K562 (cell line): Measurements from ENCODE around the gene XIRP1. TPM values are rescaled to one million over a fixed set of nuclear protein-coding genes. Genes with fewer than 3 reads are reported as not detected.

Experiments
- ATAC-seq: fragments of 200-7000 bp; cut with Tn5 transposase; 3 replicates; pipeline ENCODE4 v1.9.1; 2020; ENCODE audit warnings: moderate library complexity
- BruUV-seq: library from RNA; stranded (reverse); fragments of 400-500 nt; replicated peaks from 2 replicates; lab custom pipeline; 2021; lab: Mats Ljungman, UMichigan
- CTCF ChIA-PET: fragments of 300-600 bp; formaldehyde crosslinking; extraction: SDS; loops from one replicate; lab custom pipeline; 2021; ENCODE audit warnings: low intra/inter-chr PET ratio; lab: Yijun Ruan, JAX
- POLR2A ChIA-PET: fragments of 300-600, 350-650 bp; sonication (Branson Sonifier 250); formaldehyde crosslinking; extraction: SDS; loops from one replicate; lab custom pipeline; 2021; ENCODE audit warnings: antibody characterized with exemption, inconsistent platforms; lab: Yijun Ruan, JAX
- DNase-seq, 4 experiments: peaks; one replicate each; pipeline versions ENCODE4 v3.0.0 to v3.0.0-alpha.2; 2011 to 2018; ENCODE audit warnings: low spot score in 3 of 4, mixed read lengths in 3 of 4; ENCODE audit errors: extremely low read depth in 1 of 4
- FAIRE-seq: peaks from 2 replicates; lab custom pipeline; 2011; peaks lifted over from hg19 to GRCh38; lab: Jason Lieb, UNC
- H2AFZ ChIP-seq: 2 replicates; pipeline ENCODE4 v1.6.0; 2011; ENCODE audit warnings: low read depth, low read length, control low read depth, inconsistent platforms
- H3K27ac ChIP-seq: fragments of 200-600 bp; 3 replicates; pipeline ENCODE4 v1.8.0; 2011; ENCODE audit warnings: low read depth, mild to moderate bottlenecking, control low read depth, inconsistent platforms, low read length, moderate library complexity, mixed read lengths; ENCODE audit errors: extremely low read depth
- H3K27me3 ChIP-seq, 2 experiments: fragments of 300-600 bp in 1 of 2; 2 replicates in 1 of 2; 3 replicates in 1 of 2; pipeline versions ENCODE4 v1.6.0 to v1.8.0; 2011; ENCODE audit warnings: inconsistent platforms in 2 of 2, low read length in 2 of 2, mild to moderate bottlenecking in 1 of 2, mixed read lengths in 1 of 2, moderate library complexity in 1 of 2; ENCODE audit not compliant: control insufficient read depth in 2 of 2, insufficient read depth in 2 of 2
- H3K36me3 ChIP-seq: fragments of 300-600 bp; 3 replicates; pipeline ENCODE4 v1.8.0; 2011; ENCODE audit warnings: mild to moderate bottlenecking, low read length, inconsistent platforms; ENCODE audit not compliant: control insufficient read depth, insufficient read depth
- H3K4me1 ChIP-seq, 2 experiments: fragments of 200-600 bp in 1 of 2; replicated peaks in 1 of 2; 2 replicates in 1 of 2; 3 replicates in 1 of 2; pipeline versions ENCODE4 v1.5.1 to v1.8.0; 2011; ENCODE audit warnings: inconsistent platforms in 2 of 2, low read length in 2 of 2, mild to moderate bottlenecking in 1 of 2, mixed read lengths in 1 of 2, moderate library complexity in 1 of 2; ENCODE audit not compliant: control insufficient read depth in 2 of 2, insufficient read depth in 2 of 2
- H3K4me2 ChIP-seq: 2 replicates; pipeline ENCODE4 v1.6.1; 2011; ENCODE audit warnings: low read length, control low read depth, inconsistent platforms, mixed read lengths; ENCODE audit not compliant: insufficient read depth
- H3K4me3 ChIP-seq: fragments of 200-600 bp; sonication (generic), shearing (Covaris generic); 2 replicates; pipeline ENCODE4 v1.5.1; 2016; ENCODE audit warnings: control low read depth, inconsistent platforms
- H3K79me2 ChIP-seq: fragments of 200-600 bp; 3 replicates; pipeline ENCODE4 v1.8.0; 2011; ENCODE audit warnings: low read length, inconsistent platforms; ENCODE audit not compliant: control insufficient read depth, insufficient read depth
- H3K9ac ChIP-seq, 2 experiments: 2 replicates each; pipeline versions ENCODE4 v1.6.0 to v1.6.1; 2011; ENCODE audit warnings: low read depth in 2 of 2, low read length in 2 of 2, control low read depth in 1 of 2, inconsistent platforms in 1 of 2, mild to moderate bottlenecking in 1 of 2, mixed read lengths in 1 of 2; ENCODE audit not compliant: insufficient read depth in 1 of 2
- H3K9me1 ChIP-seq: one replicate; pipeline ENCODE4 v1.6.0; 2011; ENCODE audit warnings: inconsistent platforms, mild to moderate bottlenecking, low read length, moderate library complexity; ENCODE audit not compliant: control insufficient read depth, insufficient read depth
- H3K9me3 ChIP-seq: replicated peaks from 2 replicates; pipeline ENCODE4 v1.5.1; 2011; ENCODE audit warnings: low read depth, low read length, inconsistent platforms; ENCODE audit not compliant: control insufficient read depth, insufficient read depth
- H4K20me1 ChIP-seq: replicated peaks from 2 replicates; pipeline ENCODE4 v1.6.1; 2011; ENCODE audit warnings: low read length, inconsistent platforms, mixed read lengths; ENCODE audit not compliant: control insufficient read depth, insufficient read depth
- CBX5 ChIP-seq: IDR thresholded peaks from 2 replicates; pipeline ENCODE4 v1.6.1; 2014; ENCODE audit warnings: low read depth, borderline replicate concordance
- ELF1 ChIP-seq: fragments of 200-800 bp; sonication (Bioruptor generic); IDR thresholded peaks from 2 replicates; pipeline ENCODE4 v1.6.1; 2016; ENCODE audit warnings: missing genetic modification characterization, missing compliant biosample characterization
- ESRRB ChIP-seq: fragments of 250-450 bp; sonication (Bioruptor Pico); IDR thresholded peaks from 2 replicates; pipeline ENCODE4 v1.5.0; 2020; ENCODE audit warnings: mild to moderate bottlenecking, moderate library complexity, borderline replicate concordance
- FIP1L1 ChIP-seq: fragments of 200-400 bp; formaldehyde crosslinking; IDR thresholded peaks from 2 replicates; pipeline ENCODE4 v1.6.1; 2018; ENCODE audit warnings: mild to moderate bottlenecking, low read depth, low read length; ENCODE audit not compliant: poor library complexity, severe bottlenecking
- FOXP1 ChIP-seq: sonication (generic); formaldehyde crosslinking; IDR thresholded peaks from 2 replicates; pipeline ENCODE4 v1.8.0; 2022; ENCODE audit warnings: mild to moderate bottlenecking, missing genetic modification reagents
- PRDM10 ChIP-seq: fragments of 450-650 bp; IDR thresholded peaks from 2 replicates; pipeline ENCODE4 v1.6.1; 2018; ENCODE audit not compliant: partially characterized antibody
- RBM39 ChIP-seq: fragments of 200-400 bp; formaldehyde crosslinking; optimal IDR thresholded peaks from 2 replicates; pipeline ENCODE3; 2018; ENCODE audit warnings: low read depth, low read length
- SIN3B ChIP-seq: fragments of 450-650 bp; IDR thresholded peaks from 2 replicates; pipeline ENCODE4 v1.6.1; 2017; ENCODE audit warnings: low read depth, mild to moderate bottlenecking, moderate library complexity
- SLC30A9 ChIP-seq: fragments of 250-450 bp; sonication (Bioruptor Pico); IDR thresholded peaks from 2 replicates; pipeline ENCODE4 v1.8.0; 2022; ENCODE audit warnings: mild to moderate bottlenecking, moderate library complexity
- SMC3 ChIP-seq: conservative IDR thresholded peaks from 2 replicates; pipeline ENCODE4 v1.6.1; 2011; ENCODE audit warnings: low read depth, low read length, improper control_type of control experiment; ENCODE audit not compliant: insufficient read depth
- SUPT5H ChIP-seq: fragments of 450-650 bp; IDR thresholded peaks from 2 replicates; pipeline ENCODE4 v1.6.1; 2016
- ZC3H11A ChIP-seq: IDR thresholded peaks from 2 replicates; pipeline ENCODE4 v1.6.1; 2012; ENCODE audit warnings: low read depth, low read length, improper control_type of control experiment
- ZNF347 ChIP-seq: fragments of 450-650 bp; formaldehyde crosslinking; IDR thresholded peaks from 2 replicates; pipeline ENCODE4 v1.4.0; 2020; ENCODE audit warnings: low read depth, mild to moderate bottlenecking, moderate library complexity
- ZNF586 ChIP-seq: fragments of 450-650 bp; formaldehyde crosslinking; conservative IDR thresholded peaks from 2 replicates; pipeline ENCODE4 v1.4.0; 2020; ENCODE audit warnings: mild to moderate bottlenecking, moderate library complexity
- ZSCAN32 ChIP-seq: fragments of 450-650 bp; formaldehyde crosslinking; IDR thresholded peaks from 2 replicates; pipeline ENCODE4 v1.4.0; 2020; ENCODE audit warnings: mild to moderate bottlenecking, moderate library complexity
- WGBS: fragments of 100-300 bp; shearing (Covaris generic); methylation state at CpG from one replicate; pipeline ENCODE4 v1.1.6; 2016; ENCODE audit warnings: low coverage, mixed read lengths; ENCODE audit not compliant: insufficient coverage; ENCODE audit errors: missing lambda C conversion rate; 5-methylcytosine and 5-hydroxymethylcytosine counted together
- in situ Hi-C: fragments of 300-500 bp; cut with MboI; formaldehyde crosslinking; loops from 4 replicates; pipeline ENCODE4 v1.15.0; 2018; ENCODE audit warnings: inconsistent platforms, mixed read lengths
- intact Hi-C: fragments of 100-400 bp; cut with micrococcal nuclease; formaldehyde crosslinking; loops from 2 replicates; pipeline ENCODE4 v1.14.2; 2022
- polyA plus RNA-seq, 8 experiments: library from polyadenylated mRNA; depleted of rRNA in 4 of 8; stranded (reverse) in 5 of 8; unstranded in 3 of 8; fragments of >200 nt; fragmentation: Nextera tagmentation in 2 of 8; fragmentation: Illumina TruSeq in 1 of 8; extraction: Ambion mirVana in 2 of 8; extraction: Trizol in 1 of 8; gene quantifications; 2 replicates each; pipeline versions ENCODE4 v1.2.1 to v1.2.3, GENCODE V29; 2011 to 2014; ENCODE audit warnings: inconsistent platforms in 1 of 8, missing spikeins in 1 of 8
- total RNA-seq, 7 experiments: library from RNA; depleted of rRNA in 6 of 7; stranded (reverse); fragments of >200 nt in 6 of 7; fragmentation: Illumina TruSeq in 2 of 7; extraction: Trizol in 2 of 7; gene quantifications; 2 replicates each; pipeline versions ENCODE4 v1.2.1 to v1.2.3, GENCODE V29; 2011 to 2021; ENCODE audit warnings: low replicate concordance in 1 of 7
- TF ChIP-seq, protein P1 (sequence below): sonication (generic); formaldehyde crosslinking; IDR thresholded peaks from 2 replicates; pipeline ENCODE4 v1.9.0; 2022; ENCODE audit warnings: mild to moderate bottlenecking, missing genetic modification reagents

XIRP1 gene
- total and polyA plus RNA-seq, 9 of the 15 experiments (the other 6 are each of a cell fraction or from before 2014, with no cell fraction given): 0.03 to 0.27 (median 0.08) TPM; not detected in 3

GRCh38 chr3:39221141-39221530, 28.7 kb upstream of the XIRP1 start:
- DNase-seq: no peak
- ChIA-PET POLR2A (no interaction called here), CTCF (no interaction called here)

GRCh38 chr3:39220407-39221140, 28.2 kb upstream of the XIRP1 start:
- Histone ChIP-seq H3K36me3 (no peaks in the 10 kb centered on the region), H3K4me2 (no peak overlapping the region), H3K9ac (no peak overlapping the region), H3K27ac (no peak overlapping the region), H3K4me3 (no peak overlapping the region), H3K9me3 (no peaks in the 10 kb centered on the region), H2AFZ (no peak overlapping the region), H3K79me2 (no peaks in the 10 kb centered on the region), H3K4me1 (no peaks in the 10 kb centered on the region), H3K9me1 (no peaks in the 10 kb centered on the region), H3K27me3 (peaks cover 12 to 23% of the 10 kb centered on the region in 2 experiments; a peak in 4 of 5 replicates), H4K20me1 (no peaks in the 10 kb centered on the region)
- WGBS: 2% methylated on average over 6 of the region's 6 CpGs
- intact Hi-C loops: no loop called here
- DNase-seq (no peak), FAIRE-seq (no peak), ATAC-seq (peak; percentile 62)
- POLR2A ChIA-PET: interaction anchor here (1.2 to 1.3 kb wide), 2 partner anchors 16 to 62 kb away, joined by 3 read pairs; no protein-coding TSS in a partner anchor
- in situ Hi-C loops: no loop called here
- CTCF ChIA-PET: no interaction called here
- BruUV-seq: no TSS peak
- TF ChIP-seq FOXP1 (CRISPR knock-in tag) (no peak), ZNF347 (CRISPR knock-in tag) (no peak), FIP1L1 (no peak), ZNF586 (no peak), PRDM10 (peak; percentile 60), ZSCAN32 (peak; percentile 76)
- TF ChIP-seq, protein P1, sequence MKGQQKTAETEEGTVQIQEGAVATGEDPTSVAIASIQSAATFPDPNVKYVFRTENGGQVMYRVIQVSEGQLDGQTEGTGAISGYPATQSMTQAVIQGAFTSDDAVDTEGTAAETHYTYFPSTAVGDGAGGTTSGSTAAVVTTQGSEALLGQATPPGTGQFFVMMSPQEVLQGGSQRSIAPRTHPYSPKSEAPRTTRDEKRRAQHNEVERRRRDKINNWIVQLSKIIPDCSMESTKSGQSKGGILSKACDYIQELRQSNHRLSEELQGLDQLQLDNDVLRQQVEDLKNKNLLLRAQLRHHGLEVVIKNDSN (CRISPR knock-in tag): no peak

More at GRCh38 chr3:39221141-39221530, 28.7 kb upstream of the XIRP1 start:
- H3K9me3 ChIP-seq: no peaks in the 10 kb centered on the region
- no peaks in the 10 kb centered on the region for H4K20me1 ChIP-seq
- no peak for ATAC-seq
- H3K27me3 ChIP-seq: peaks cover 10 to 23% of the 10 kb centered on the region in 2 experiments
- intact Hi-C loops (no loop called here), in situ Hi-C loops (no loop called here)
- no peaks in the 10 kb centered on the region for H3K36me3 ChIP-seq
- no peak overlapping the region for H3K27ac ChIP-seq
- no peaks in the 10 kb centered on the region for H3K79me2 ChIP-seq
- no peak overlapping the region for H3K9ac ChIP-seq
- no peak for TF ChIP-seq SUPT5H
- no peak for TF ChIP-seq ZC3H11A
- TF ChIP-seq SMC3: no peak
- no peak for TF ChIP-seq ESRRB (CRISPR knock-in tag)
- TF ChIP-seq ELF1 (tag): no peak
- TF ChIP-seq SIN3B: no peak
- no peak for TF ChIP-seq CBX5
- no peak for TF ChIP-seq RBM39
- no peak for TF ChIP-seq SLC30A9
- no peaks in the 10 kb centered on the region for H3K4me1 ChIP-seq
- BruUV-seq: no TSS peak
- H3K4me3 ChIP-seq: no peak overlapping the region
- no peaks in the 10 kb centered on the region for H3K9me1 ChIP-seq
- H3K4me2 ChIP-seq: no peak overlapping the region
- FAIRE-seq: no peak
- no peak overlapping the region for H2AFZ ChIP-seq
